ENCODE data around the gene ADAMTSL1. TPM values are rescaled to one million over a fixed set of nuclear protein-coding genes. Genes with fewer than 3 reads are reported as not detected.

Gene ADAMTSL1
- total RNA-seq, 6 experiments from 2014 or later, result 0.73 to 2.1 (median 0.89) TPM

- intact Hi-C loops (cut with DNase I), result no loop called here
- H3K4me1 ChIP-seq, result no peaks in the 10 kb centered on the region
- no peaks in the 10 kb centered on the region for H3K27me3 ChIP-seq
- 60% methylated on average over 1 of the region's 5 CpGs for WGBS (ENCODE audit: insufficient coverage, low coverage, low lambda C conversion rate, missing lambda C conversion rate)
- H3K27ac ChIP-seq, result no peak overlapping the region
- no peak for DNase-seq
- no peak for ATAC-seq
- H3K9me3 ChIP-seq, result no peaks in the 10 kb centered on the region
- no peak for TF ChIP-seq POLR2A (IDR thresholded peaks at IDR 0.05)
- TF ChIP-seq, protein P1, sequence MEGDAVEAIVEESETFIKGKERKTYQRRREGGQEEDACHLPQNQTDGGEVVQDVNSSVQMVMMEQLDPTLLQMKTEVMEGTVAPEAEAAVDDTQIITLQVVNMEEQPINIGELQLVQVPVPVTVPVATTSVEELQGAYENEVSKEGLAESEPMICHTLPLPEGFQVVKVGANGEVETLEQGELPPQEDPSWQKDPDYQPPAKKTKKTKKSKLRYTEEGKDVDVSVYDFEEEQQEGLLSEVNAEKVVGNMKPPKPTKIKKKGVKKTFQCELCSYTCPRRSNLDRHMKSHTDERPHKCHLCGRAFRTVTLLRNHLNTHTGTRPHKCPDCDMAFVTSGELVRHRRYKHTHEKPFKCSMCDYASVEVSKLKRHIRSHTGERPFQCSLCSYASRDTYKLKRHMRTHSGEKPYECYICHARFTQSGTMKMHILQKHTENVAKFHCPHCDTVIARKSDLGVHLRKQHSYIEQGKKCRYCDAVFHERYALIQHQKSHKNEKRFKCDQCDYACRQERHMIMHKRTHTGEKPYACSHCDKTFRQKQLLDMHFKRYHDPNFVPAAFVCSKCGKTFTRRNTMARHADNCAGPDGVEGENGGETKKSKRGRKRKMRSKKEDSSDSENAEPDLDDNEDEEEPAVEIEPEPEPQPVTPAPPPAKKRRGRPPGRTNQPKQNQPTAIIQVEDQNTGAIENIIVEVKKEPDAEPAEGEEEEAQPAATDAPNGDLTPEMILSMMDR (IDR thresholded peaks at IDR 0.05), result no peak
- no peak overlapping the region for H3K4me3 ChIP-seq
- no peaks in the 10 kb centered on the region for H3K36me3 ChIP-seq
Observed at GRCh38 chr9:18739641-18740318, 265.8 kb downstream of the ADAMTSL1 start.

DNA sequence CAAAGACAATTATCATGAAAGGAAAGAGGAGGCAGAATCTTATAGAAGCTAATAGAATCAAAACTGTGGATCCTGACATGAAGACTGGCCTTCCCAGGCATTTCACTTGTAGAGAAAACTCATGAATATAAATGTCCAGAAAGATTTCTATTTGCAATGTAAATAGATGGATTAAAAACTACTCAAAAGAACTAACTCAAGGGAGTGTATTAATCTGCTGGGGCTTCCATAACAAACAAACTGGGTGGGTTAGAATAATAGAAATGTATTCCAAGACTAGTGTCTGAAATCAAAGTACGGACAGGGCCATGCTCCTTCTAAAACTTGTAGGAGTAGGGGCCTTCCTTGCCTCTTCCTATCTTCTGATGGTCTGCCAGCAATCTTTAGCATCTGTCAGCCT is 267.4 kb downstream of the ADAMTSL1 start:
- intact Hi-C loops (cut with DNase I), result no loop called here
- DNase-seq (no peak), ATAC-seq (no peak)
- 58% methylated on average over 1 of the region's 1 CpG for WGBS (ENCODE audit: insufficient coverage, low coverage, low lambda C conversion rate, missing lambda C conversion rate)
- Histone ChIP-seq H3K4me3 (no peak overlapping the region), H3K36me3 (no peaks in the 10 kb centered on the region), H3K27ac (no peak overlapping the region), H3K27me3 (no peaks in the 10 kb centered on the region), H3K4me1 (no peaks in the 10 kb centered on the region), H3K9me3 (no peaks in the 10 kb centered on the region)
- no peak for TF ChIP-seq POLR2A (IDR thresholded peaks at IDR 0.05)
- TF ChIP-seq, protein P1 (IDR thresholded peaks at IDR 0.05), result no peak

DNA sequence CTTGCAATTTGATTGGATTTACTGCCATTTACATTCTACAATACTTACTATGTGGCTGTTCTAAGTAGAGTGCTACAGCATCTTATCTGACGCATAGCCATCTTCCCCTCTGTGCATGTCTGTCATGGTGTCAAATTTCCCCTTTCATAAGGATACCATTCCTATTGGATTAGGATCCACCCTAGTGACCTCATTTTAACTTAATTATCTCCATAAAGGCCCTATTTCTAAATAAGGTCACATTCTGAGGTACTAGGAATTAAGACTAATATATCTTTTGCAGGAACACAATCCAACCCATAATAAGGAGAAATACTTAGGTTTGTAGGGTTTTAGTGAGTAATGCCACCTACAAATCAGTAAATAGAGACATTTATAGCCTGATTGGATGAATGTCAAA is 268.0 kb downstream of the ADAMTSL1 start:
- 100% methylated on average over 1 of the region's 1 CpG for WGBS (ENCODE audit: insufficient coverage, low coverage, low lambda C conversion rate, missing lambda C conversion rate)
- TF ChIP-seq, protein P1 (IDR thresholded peaks at IDR 0.05), result no peak
- no peak for TF ChIP-seq POLR2A (IDR thresholded peaks at IDR 0.05)

DNA sequence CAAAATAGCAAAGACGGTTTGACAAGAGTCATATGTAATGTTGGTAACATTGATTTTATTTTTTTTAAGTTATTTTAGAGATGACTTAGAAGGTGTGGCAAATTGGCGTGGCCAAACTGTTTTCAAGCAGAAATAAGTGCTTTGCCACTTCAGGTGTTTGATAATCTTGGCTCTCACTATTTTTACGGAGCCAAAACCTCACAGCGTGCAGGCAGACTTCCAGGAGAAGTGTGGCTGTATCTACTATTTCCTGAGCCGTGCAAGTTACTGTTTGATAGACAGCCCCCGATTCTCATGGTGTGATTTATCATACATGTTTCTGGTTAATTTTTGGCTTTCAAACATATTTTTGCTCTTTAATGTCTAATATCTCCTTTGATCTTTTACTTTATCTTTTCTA is 269.5 kb downstream of the ADAMTSL1 start:
- no peaks in the 10 kb centered on the region for H3K36me3 ChIP-seq
- TF ChIP-seq, protein P1 (IDR thresholded peaks at IDR 0.05), result no peak
- no peak for TF ChIP-seq POLR2A (IDR thresholded peaks at IDR 0.05)
- no peak overlapping the region for H3K27ac ChIP-seq
- peaks cover 0 to 5% (median 0%) of the 10 kb centered on the region in 4 donors for H3K4me1 ChIP-seq
- intact Hi-C loops (cut with DNase I), result no loop called here
- WGBS (ENCODE audit: insufficient coverage, low coverage, low lambda C conversion rate, missing lambda C conversion rate), result 42% methylated on average over 6 of the region's 6 CpGs
- DNase-seq (no peak), ATAC-seq (no peak)
- no peak overlapping the region for H3K4me3 ChIP-seq
- no peaks in the 10 kb centered on the region for H3K27me3 ChIP-seq
- no peaks in the 10 kb centered on the region for H3K9me3 ChIP-seq

More for the DNA sequence above, 268.0 kb downstream of the ADAMTSL1 start:
- Histone ChIP-seq H3K27me3 (no peaks in the 10 kb centered on the region), H3K4me1 (no peaks in the 10 kb centered on the region), H3K36me3 (no peaks in the 10 kb centered on the region), H3K9me3 (no peaks in the 10 kb centered on the region), H3K4me3 (no peak overlapping the region), H3K27ac (no peak overlapping the region)
- intact Hi-C loops (cut with DNase I), result no loop called here
- ATAC-seq (no peak), DNase-seq (no peak)

All from right lobe of liver (tissue), 6 donors.